CD8-positive, alpha-beta memory T cell (primary cell): ENCODE measurements around the gene CLDN17. TPM values are rescaled to one million over a fixed set of nuclear protein-coding genes. Genes with fewer than 3 reads are reported as not detected.

Experiments used
- polyA plus RNA-seq: library from polyadenylated mRNA; unstranded; fragments of 300-500 nt; fragmentation: Illumina TruSeq; gene quantifications from one replicate; pipeline ENCODE4 v1.2.3, GENCODE V29; 2021
- total RNA-seq, 2 experiments: library from RNA; stranded (reverse); gene quantifications; one replicate each; pipeline ENCODE4 v1.2.3, GENCODE V29; 2021

CLDN17 gene
- total and polyA plus RNA-seq, 3 experiments from 2014 or later, result not detected

Other genes with a start within 250 kb of the CLDN17 start
- not detected for gene GRIK1, start 226.8 kb downstream of the CLDN17 start, total RNA-seq
- not detected for gene GRIK1, start 226.8 kb downstream of the CLDN17 start, polyA plus RNA-seq
- not detected for gene CLDN8, start 49.3 kb upstream of the CLDN17 start, total RNA-seq
- gene CLDN8, start 49.3 kb upstream of the CLDN17 start, polyA plus RNA-seq, result not detected
- not detected for gene KRTAP24-1, start 116.1 kb upstream of the CLDN17 start, total RNA-seq
- gene KRTAP24-1, start 116.1 kb upstream of the CLDN17 start, polyA plus RNA-seq, result not detected
- gene KRTAP25-1, start 122.7 kb upstream of the CLDN17 start, total RNA-seq, result not detected
- not detected for gene KRTAP25-1, start 122.7 kb upstream of the CLDN17 start, polyA plus RNA-seq
- gene KRTAP26-1, start 153.5 kb upstream of the CLDN17 start, total RNA-seq, result not detected
- gene KRTAP26-1, start 153.5 kb upstream of the CLDN17 start, polyA plus RNA-seq, result not detected
- gene KRTAP27-1, start 170.9 kb upstream of the CLDN17 start, total RNA-seq, result not detected
- not detected for gene KRTAP27-1, start 170.9 kb upstream of the CLDN17 start, polyA plus RNA-seq
- gene KRTAP23-1, start 181.8 kb upstream of the CLDN17 start, total RNA-seq, result not detected
- not detected for gene KRTAP23-1, start 181.8 kb upstream of the CLDN17 start, polyA plus RNA-seq
- not detected for gene KRTAP13-2, start 205.5 kb upstream of the CLDN17 start, total RNA-seq
- gene KRTAP13-2, start 205.5 kb upstream of the CLDN17 start, polyA plus RNA-seq, result not detected
- gene KRTAP13-1, start 229.2 kb upstream of the CLDN17 start, total RNA-seq, result not detected
- not detected for gene KRTAP13-1, start 229.2 kb upstream of the CLDN17 start, polyA plus RNA-seq